Kidney epithelial cell (primary cell): ENCODE results near the gene LRRC9. TPM values are rescaled to one million over a fixed set of nuclear protein-coding genes. Genes with fewer than 3 reads are reported as not detected.
"Not testable (repeated sequence)": the region's sequence is repeated elsewhere in the genome, so short reads cannot be mapped to it uniquely, and the experiment has no call there.

Source experiments
- DNase-seq: peaks from one replicate; pipeline ENCODE4 v3.0.0-alpha.2; 2010; ENCODE audit warnings: low read depth
- H3K27me3 ChIP-seq: 2 replicates; pipeline ENCODE4 v1.6.0; 2011; ENCODE audit warnings: low read length; ENCODE audit not compliant: control insufficient read depth, insufficient read depth
- H3K36me3 ChIP-seq: 2 replicates; pipeline ENCODE4 v1.5.1; 2011; ENCODE audit warnings: low read length; ENCODE audit not compliant: control insufficient read depth, insufficient read depth
- H3K4me3 ChIP-seq: 2 replicates; pipeline ENCODE4 v1.5.1; 2011; ENCODE audit warnings: low read depth, mild to moderate bottlenecking, control low read depth, low read length
- total RNA-seq: library from RNA; depleted of rRNA; stranded (reverse); fragments of >200 nt; gene quantifications from 2 replicates; pipeline ENCODE4 v1.2.3, GENCODE V29; 2015
- TF ChIP-seq, protein P1 (sequence below): IDR thresholded peaks from 2 replicates; pipeline ENCODE4 v1.5.1; 2011; ENCODE audit warnings: mild to moderate bottlenecking, moderate library complexity, low read length, control low read depth, inconsistent platforms; ENCODE audit not compliant: insufficient read depth, poor library complexity, severe bottlenecking

Gene LRRC9
- total RNA-seq, 1 donor from 2014 or later, result not detected

DNA sequence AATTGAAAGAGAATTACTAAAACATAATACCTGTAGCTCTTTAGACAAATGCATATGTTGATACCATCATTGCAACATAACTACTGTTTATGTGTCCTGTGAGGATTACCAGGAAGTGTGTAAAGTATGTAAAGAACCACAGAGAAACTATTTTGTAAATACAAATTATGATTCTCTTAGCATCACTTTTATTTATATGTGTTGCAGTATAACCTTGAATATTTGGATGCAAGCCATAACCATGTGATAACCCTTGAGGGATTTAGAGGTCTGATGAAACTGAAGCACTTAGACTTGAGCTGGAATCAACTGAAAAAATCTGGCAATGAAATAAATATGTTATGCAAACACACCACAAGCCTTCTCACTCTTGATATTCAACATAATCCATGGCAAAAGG is 77.5 kb downstream of the LRRC9 start:
- no peaks in the 10 kb centered on the region for H3K27me3 ChIP-seq
- H3K36me3 ChIP-seq, result no peaks in the 10 kb centered on the region
- TF ChIP-seq, protein P1, sequence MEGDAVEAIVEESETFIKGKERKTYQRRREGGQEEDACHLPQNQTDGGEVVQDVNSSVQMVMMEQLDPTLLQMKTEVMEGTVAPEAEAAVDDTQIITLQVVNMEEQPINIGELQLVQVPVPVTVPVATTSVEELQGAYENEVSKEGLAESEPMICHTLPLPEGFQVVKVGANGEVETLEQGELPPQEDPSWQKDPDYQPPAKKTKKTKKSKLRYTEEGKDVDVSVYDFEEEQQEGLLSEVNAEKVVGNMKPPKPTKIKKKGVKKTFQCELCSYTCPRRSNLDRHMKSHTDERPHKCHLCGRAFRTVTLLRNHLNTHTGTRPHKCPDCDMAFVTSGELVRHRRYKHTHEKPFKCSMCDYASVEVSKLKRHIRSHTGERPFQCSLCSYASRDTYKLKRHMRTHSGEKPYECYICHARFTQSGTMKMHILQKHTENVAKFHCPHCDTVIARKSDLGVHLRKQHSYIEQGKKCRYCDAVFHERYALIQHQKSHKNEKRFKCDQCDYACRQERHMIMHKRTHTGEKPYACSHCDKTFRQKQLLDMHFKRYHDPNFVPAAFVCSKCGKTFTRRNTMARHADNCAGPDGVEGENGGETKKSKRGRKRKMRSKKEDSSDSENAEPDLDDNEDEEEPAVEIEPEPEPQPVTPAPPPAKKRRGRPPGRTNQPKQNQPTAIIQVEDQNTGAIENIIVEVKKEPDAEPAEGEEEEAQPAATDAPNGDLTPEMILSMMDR, result no peak
- H3K4me3 ChIP-seq, result no peak overlapping the region
- DNase-seq, result no peak

DNA sequence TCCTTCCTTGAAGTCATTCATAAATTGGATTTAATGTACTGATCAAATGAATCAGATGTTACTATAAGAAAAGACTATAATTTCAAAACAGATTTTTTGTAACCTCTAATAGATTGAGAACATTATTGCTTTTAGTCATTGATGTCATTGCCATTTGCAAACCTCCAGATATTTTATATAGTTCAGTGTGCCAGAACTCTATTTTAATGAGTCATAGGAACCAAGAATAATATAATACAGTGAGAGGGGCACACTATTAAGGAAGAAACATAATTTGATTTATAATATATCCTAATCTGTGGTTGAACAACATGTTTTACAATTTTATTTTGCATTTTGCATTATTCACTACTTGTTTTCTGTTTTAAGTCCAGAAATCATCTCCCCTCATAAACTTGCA is 78.0 kb downstream of the LRRC9 start:
- H3K4me3 ChIP-seq, result no peak overlapping the region
- DNase-seq, result no peak
- TF ChIP-seq, protein P1, result no peak
- no peaks in the 10 kb centered on the region for H3K36me3 ChIP-seq
- no peaks in the 10 kb centered on the region for H3K27me3 ChIP-seq

DNA sequence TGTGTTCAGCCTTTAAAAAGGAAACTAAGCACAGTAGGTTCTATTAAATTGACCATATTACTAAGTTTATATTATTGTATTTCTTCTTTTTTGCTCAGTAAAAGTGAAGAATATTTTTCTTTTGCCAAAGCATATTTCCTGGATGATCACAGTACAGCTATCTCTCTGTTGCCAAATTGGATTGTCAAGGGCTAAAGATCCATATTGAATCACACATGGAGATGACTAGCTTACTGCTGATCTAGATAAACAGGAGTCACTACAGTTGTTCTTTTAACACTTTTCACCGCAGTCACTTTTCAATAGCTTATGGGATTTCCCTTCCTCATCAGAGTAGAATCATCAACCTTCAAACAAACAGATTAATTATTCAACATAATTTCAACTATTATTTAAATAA is 78.6 kb downstream of the LRRC9 start:
- TF ChIP-seq, protein P1, result no peak
- Histone ChIP-seq H3K4me3 (no peak overlapping the region), H3K27me3 (no peaks in the 10 kb centered on the region), H3K36me3 (no peaks in the 10 kb centered on the region)
- no peak for DNase-seq

DNA sequence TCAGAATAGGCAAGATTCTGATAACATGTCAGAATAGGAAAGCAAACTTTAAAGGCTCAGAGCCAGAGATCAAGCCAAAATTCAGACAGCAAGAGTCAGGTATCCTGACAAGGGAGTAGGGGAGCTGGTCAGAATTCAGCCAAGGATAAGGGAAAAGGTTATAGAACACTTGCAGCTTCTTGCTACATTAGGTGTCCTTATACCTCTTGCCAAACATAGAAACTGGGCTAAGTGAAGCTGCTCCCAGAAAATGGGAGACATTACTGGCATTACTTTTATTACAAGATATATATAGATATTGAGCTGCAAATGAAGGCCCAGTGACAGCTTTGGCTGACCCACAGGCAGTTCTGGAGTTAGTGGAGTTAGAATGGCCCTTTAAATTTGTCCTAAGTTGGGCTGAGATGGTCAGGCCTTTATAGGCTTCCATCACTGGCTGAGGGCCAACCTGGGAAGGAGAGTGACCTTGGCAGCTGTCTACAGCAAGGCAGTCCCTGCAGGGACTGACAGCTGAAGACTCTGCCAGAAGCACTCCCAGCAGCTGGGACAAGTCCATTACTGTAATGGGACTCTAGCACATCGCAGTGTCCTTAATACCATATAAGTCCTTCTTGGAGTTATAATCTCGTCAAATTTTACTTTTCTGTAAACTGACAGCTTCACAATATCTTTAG is 83.0 kb downstream of the LRRC9 start:
- DNase-seq, result no peak

DNA sequence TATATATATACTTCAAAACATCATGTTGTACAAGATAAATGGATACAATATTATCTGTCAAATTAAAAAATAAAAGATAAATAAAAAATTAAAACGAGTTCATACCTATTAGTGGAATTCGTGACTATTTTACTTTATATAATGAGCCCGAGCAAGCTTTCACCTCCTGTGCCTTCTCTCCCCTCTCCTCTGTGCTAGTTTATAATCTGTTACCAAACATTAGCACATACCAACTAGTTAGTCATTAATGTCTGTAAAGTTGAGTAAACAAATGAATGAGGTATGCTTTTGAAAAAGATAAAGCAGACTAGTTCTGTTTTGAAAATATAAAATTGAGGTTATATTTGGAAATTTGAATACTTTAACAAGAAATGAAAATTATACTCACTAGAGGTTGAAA is 84.0 kb downstream of the LRRC9 start:
- no peak overlapping the region for H3K4me3 ChIP-seq
- H3K36me3 ChIP-seq, result no peaks in the 10 kb centered on the region
- TF ChIP-seq, protein P1, result no peak
- no peak for DNase-seq
- no peaks in the 10 kb centered on the region for H3K27me3 ChIP-seq

More for the DNA sequence above, 83.0 kb downstream of the LRRC9 start:
- Histone ChIP-seq H3K36me3 (no peaks in the 10 kb centered on the region), H3K27me3 (no peaks in the 10 kb centered on the region), H3K4me3 (no peak overlapping the region)
- TF ChIP-seq, protein P1, result no peak

DNA sequence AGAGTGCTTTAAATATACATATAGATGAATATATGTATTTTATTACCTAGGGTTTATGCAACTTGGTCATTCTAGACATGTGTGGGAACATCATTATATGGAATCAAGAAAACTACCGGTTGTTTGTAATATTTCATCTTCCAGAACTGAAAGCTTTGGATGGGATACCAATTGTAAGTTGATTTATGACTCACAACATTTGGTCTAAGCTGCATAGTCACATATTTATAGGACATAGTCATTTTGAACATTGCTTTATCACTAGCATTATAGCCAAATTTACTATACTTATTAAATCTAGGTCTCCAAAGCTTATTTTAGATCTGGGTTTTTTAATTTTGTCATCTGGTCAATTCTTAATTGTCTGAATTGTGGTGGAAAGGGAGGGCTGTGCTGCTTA is 88.1 kb downstream of the LRRC9 start:
- Histone ChIP-seq H3K36me3 (no peaks in the 10 kb centered on the region), H3K27me3 (no peaks in the 10 kb centered on the region), H3K4me3 (no peak overlapping the region)
- DNase-seq, result no peak
- TF ChIP-seq, protein P1, result no peak

DNA sequence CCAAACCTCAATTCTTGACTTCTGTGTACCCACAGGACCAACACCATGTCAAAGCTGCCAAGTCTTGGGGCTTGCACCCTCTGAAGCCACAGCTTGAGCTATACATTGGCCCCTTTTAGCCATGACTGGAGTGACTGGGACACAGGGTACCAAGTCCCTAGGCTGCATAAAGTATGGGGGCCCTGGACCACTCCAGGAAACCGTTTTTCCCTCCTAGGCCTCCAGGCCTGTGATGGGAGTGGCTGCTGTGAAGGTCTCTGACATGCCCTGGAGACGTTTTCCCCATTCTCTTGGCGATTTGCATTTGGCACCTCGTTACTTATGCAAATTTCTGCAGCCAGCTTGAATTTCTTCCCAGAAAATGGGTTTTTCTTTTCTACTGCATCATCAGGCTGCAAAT is 90.3 kb downstream of the LRRC9 start:
- H3K27me3 ChIP-seq, DNase-seq, H3K4me3 ChIP-seq, H3K36me3 ChIP-seq: not testable (repeated sequence)
